Measurements from ENCODE around the gene MAPK1IP1L.

DNA sequence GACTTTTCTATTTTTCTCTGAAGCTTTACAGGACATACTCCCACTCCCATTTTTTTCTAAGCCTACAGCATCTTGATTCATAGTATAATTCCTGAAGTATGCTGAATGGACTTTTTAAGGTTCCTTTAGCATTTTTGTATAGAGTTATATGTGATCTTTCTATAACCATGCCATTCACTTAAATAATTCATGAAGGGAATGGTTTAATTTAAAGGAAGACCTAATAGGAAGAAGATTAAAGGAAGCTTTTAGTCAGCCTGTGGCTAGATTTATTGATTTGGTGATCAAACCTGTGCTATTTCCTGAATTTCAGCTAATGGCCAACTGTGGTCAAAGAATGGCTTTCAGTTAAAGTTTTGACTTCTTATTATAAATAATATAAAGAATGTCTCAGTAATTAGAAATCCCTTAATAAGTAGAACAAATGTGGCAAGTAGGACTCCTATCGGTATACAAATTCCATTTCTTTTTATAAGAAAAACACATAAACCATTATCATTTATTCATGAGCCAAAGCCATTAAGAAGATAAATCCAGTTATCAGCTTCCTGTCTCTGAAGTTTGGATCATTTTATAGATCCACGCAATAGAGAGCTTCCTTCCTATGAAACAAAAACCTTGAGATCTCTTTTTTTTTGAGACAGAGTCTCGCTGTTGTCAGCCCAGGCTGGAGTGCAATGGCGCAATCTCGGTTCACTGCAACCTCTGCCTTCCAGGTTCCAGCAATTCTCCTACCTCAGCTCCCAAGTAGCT, 4.0 kb upstream of the MAPK1IP1L start:
- TF ChIP-seq EZH2 (IDR thresholded peaks at IDR 0.05) (no peak), CTCF (IDR thresholded peaks at IDR 0.05) (no peak)
